OCI-M1 (cell line): ENCODE results near the gene CMYA5.

Source experiments
- DNase-seq: peaks from one replicate; lab custom pipeline; 2025; lab: John Stamatoyannopoulos, UW

CMYA5 gene

GRCh38 chr5:79834754-79835714 is 145.4 kb downstream of the CMYA5 start:
- DNase-seq: no peak

GRCh38 chr5:79837761-79838551 is 148.3 kb downstream of the CMYA5 start:
- no peak for DNase-seq

- no peak for DNase-seq
Observed at GRCh38 chr5:79840084-79840990, 150.7 kb downstream of the CMYA5 start.

GRCh38 chr5:79841172-79841571 is 151.5 kb downstream of the CMYA5 start:
- DNase-seq: no peak

DNA sequence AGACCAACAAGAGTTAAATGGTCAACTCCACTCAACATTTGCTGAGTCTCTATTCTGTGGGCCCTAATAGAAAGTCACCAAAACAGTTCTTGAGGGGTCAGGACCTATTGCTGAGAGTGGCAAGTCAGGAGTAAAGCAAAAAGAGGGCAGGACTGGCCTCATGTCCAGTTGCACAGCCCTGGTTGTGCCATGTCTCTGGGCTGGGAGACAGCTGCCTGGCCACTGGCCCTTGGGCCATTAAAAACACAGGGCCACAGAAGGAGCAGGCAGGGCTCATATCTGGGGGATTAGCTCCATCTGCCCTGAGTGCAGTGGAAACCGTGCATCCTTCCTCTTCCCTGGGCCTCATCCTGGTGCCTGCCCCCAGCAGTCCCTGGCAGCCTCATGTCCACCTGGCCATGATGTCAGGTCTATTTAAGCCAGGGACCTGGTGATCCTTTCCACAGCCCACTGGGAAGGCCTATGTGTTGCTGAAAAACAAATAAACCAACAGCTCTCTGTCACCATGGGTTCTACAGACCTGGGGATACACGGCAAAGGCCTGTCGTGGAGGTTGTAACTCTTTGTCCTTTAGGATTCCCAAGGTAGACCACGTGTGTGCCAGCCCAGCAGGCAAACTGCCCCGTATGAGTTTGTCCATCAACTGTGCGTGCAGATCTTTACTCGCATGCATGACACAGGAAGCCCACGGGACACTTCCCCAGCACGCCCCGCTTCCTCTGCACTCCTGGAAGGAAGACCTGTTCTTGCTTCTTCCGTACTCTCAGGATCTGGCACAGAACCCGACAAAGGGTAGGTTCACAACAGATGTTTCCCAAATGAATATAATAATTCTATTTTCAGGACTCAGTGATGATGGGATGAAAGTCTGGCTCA is 152.6 kb downstream of the CMYA5 start:
- no peak for DNase-seq

DNA sequence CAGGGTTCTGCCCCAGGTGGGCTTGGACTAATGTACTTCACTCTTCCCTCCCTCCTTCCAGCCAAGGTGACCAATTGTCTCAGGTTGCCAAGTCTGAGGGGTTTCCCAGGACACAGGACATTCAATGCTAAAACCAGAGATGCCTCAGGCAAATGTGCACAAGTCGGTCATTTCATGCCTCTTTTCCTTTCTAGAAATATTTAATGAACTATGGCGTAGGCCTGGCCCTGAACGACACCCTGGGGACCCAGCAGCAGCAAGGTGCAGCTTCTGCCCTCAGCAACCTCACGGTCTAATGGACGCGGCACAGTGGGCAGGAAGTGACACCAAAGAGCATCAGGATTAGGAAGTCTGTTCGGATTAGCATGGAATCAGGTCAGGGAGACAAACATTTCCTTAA is 153.4 kb downstream of the CMYA5 start:
- no peak for DNase-seq

- DNase-seq: no peak
Observed at GRCh38 chr5:79843450-79844388, 154.1 kb downstream of the CMYA5 start.

DNA sequence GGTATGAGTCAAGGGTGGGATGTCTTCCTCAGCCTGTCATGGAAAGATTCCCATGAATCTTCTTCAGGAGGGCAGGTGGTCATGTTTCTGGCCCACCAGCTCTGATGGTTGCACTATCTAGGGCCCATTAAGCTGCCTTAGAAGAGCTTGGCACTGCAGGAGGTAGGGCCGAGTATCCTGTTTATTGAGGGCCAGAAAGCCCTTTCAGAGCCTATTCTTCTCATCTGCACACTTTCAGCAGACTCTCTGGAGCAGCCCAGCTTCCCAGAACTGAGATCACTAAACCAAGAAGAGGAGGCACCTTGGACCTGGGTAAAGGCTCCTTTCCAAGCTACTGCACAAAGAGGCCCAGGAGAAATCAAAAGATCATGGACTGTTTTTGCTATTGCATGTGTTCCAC is 154.9 kb downstream of the CMYA5 start:
- DNase-seq: no peak

GRCh38 chr5:79845448-79846197 is 156.0 kb downstream of the CMYA5 start:
- peak; percentile 11 for DNase-seq

DNA sequence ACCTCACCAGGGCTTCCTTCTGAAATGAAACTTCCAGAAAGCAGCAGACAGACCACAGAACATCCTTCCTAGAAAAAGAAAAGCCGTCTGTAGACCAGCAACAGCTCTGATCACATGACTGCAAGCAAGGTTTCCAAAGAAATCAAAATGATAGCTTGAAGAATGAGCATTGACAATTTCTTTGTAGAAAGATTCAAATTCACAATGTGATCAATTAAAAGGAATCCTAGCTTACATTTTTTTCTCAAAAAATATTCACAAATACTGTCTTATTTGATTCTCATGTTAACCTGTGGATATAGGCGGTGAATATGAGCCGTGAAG is 156.5 kb downstream of the CMYA5 start:
- DNase-seq: no peak

DNA sequence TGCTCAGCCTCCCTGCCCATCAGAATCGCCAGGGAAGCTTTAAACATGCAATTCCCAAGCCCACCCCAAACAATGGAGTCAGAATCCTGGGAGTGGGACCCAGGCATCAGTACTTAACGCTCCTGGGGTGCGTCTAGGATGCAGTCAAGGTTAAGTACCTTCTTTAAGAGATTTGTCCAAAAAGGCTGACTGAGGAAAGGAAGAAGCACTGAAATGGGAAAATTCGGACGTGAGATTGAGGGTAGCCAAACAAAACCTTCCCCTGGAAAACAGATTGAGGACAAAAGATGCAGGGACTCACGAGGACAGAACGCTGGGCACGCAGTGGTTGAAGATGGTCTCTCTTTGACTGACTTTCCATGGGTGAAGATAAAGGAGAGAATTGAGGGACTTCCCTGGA is 157.9 kb downstream of the CMYA5 start:
- DNase-seq: no peak

DNA sequence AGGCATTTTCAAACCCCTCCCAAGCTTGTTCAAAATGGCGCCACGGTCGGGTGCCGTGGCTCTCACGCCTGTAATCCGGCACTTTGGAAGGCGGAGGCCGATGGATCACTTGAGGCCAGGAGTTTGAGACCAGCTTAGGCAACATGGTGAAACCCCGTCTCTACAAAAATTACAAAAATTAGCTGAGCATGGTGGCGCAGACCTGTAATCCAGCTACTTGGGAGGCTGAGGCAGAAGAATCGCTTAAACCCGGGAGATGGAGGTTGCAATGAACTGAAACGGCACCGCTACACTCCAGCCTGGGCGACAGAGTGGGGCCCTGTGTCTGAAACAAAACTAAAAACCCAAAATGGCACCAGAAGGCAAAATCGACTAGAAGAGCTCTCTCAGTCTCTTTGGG is 159.4 kb downstream of the CMYA5 start:
- no peak for DNase-seq
